GM19193 (cell line): ENCODE data around the gene DLL4.

Experiments used
- POLR2A ChIP-seq: IDR thresholded peaks from 4 replicates; pipeline ENCODE4 v1.6.1; 2011; ENCODE audit not compliant: insufficient read depth, insufficient read length; ENCODE audit errors: extremely low read depth

Gene DLL4

DNA sequence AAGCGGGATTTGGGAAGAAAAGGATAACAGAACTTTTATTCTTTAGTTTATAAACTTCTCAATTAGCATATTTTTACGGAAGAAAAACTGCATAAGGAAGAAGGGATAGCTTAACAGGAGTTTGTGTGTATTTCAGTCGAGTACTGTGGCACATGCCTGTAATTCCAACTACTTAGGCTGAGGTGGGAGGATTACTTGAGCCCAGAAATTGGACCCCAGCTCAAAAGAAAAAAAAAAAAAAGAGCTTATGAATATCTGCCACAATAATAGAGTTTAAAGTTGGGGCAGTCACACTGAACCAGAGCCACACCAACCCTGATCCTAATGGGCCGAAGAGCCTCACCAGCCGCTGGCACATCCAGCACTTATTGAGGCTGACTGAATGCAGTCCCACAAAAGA, 55.3 kb downstream of the DLL4 start:
- no peak for TF ChIP-seq POLR2A

DNA sequence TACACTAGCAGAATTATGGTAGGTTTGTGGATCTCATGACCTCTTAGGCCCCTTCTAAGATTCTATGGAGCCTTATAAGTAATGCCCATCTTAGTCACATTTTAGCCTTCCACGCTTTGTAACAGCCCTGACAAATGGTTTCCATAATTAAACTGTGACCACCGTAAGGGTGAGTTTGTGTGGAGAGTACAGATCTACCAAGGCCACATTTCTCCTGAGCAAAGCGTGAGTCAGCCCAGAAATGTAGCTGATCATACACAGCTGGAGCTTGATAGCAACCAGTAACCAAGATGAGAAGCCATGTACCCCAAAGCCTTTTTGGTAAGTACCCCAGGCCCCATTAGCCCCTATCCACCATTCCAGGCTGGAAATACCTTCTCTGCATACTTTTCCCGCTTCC, 55.8 kb downstream of the DLL4 start:
- TF ChIP-seq POLR2A = no peak

DNA sequence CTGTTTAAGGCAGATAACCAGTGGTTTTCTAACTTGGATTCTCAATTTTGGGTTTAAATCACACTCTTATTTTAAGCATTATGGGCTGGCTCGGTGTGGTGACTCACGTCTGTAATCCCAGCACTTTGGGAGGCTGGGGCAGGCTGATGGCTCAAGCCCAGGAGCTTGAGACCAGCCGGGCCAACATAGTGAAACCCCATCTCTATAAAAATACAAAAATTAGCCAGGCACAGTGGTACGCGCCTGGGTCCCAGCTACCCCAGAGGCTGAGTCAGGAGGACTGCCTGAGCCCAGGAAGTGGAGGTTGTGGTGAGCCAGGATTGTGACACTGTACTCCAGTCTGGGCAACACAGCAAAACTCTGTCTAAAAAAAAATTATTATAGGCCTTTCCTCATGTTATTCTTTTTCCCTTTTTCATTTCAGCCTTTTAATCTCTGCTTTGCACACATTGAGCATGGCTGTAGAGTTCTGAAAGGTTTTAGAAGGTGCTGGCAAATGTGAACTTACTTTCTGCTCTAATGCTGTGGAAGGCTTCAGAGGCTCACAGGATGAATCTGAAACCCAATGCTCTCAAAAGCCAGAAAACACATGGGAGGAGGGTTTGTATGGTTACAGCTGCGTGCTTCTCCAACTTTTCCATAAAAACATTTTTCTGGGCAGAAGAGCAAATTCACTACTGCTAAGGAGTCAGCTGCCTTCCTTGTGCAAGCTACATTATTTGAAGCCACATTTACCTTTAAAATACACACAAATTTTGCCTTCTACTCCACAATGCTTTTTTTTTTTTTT, 56.6 kb downstream of the DLL4 start:
- no peak for TF ChIP-seq POLR2A

DNA sequence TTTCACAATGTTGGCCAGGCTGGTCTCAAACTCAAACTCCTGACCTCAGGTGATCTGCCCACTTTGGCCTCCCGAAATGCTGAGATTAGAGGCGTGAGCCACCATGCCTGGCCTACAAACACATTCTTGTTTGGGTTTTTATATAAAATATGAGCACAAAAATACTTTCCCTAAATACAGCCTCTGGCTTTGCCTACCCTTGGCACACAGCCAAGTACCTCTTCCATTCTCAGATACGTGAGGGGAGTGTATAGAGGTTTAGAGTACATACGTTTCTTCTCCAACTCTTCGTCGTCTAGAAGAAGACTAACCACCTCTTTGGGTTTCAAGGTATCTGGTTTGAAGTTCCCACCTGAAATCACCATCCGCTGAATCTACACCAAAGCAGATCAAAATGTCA, 57.7 kb downstream of the DLL4 start:
- no peak for TF ChIP-seq POLR2A

GRCh38 chr15:40988156-40988555, 59.0 kb downstream of the DLL4 start:
- TF ChIP-seq POLR2A = no peak
